GM12878 (cell line): Measurements from ENCODE around the gene COPE. TPM values are rescaled to one million over a fixed set of nuclear protein-coding genes. Genes with fewer than 3 reads are reported as not detected.

Experiments used
- ATAC-seq: fragments of 200-7000 bp; cut with Tn5 transposase; 3 replicates; pipeline ENCODE4 v1.9.1; 2020; ENCODE audit warnings: mild to moderate bottlenecking, moderate library complexity
- BruUV-seq: library from RNA; stranded (reverse); fragments of 400-500 nt; replicated peaks from 2 replicates; lab custom pipeline; 2021; lab: Mats Ljungman, UMichigan
- CTCF ChIA-PET: fragments of 300-600 bp; sonication (Branson Sonifier 250); formaldehyde crosslinking; extraction: SDS; loops from one replicate; lab custom pipeline; 2021; ENCODE audit warnings: inconsistent platforms; lab: Yijun Ruan, JAX
- POLR2A ChIA-PET: fragments of 350-600 bp; formaldehyde crosslinking; extraction: SDS; loops from one replicate; lab custom pipeline; 2021; ENCODE audit warnings: inconsistent platforms; lab: Charles Lee
- RAD21 ChIA-PET: fragments of 300-600 bp; sonication (Branson Sonifier 250); formaldehyde crosslinking; loops from one replicate; lab custom pipeline; 2023; ENCODE audit warnings: antibody characterized with exemption; ENCODE audit not compliant: unreplicated experiment; lab: Charles Lee
- SMC1A ChIA-PET: fragments of 300-600 bp; sonication (Branson Sonifier 250); formaldehyde crosslinking; loops from one replicate; lab custom pipeline; 2023; ENCODE audit not compliant: unreplicated experiment, uncharacterized antibody; lab: Charles Lee
- DNase-seq: peaks from one replicate; pipeline ENCODE4 v3.0.0-alpha.2; 2011; ENCODE audit warnings: low read depth, low spot score
- FAIRE-seq: peaks from 3 replicates; lab custom pipeline; 2011; peaks lifted over from hg19 to GRCh38; lab: Jason Lieb, UNC
- H2AFZ ChIP-seq: 2 replicates; pipeline ENCODE4 v1.6.0; 2011; ENCODE audit warnings: low read depth, low read length, control low read depth; ENCODE audit not compliant: control insufficient read depth
- H3K27ac ChIP-seq: 2 replicates; pipeline ENCODE4 v1.5.1; 2011; ENCODE audit warnings: control low read depth; ENCODE audit not compliant: control insufficient read depth, insufficient read depth
- H3K27me3 ChIP-seq, 2 experiments: replicated peaks in 1 of 2; 2 replicates each; pipeline versions ENCODE4 v1.6.0 to v1.6.1; 2011; ENCODE audit warnings: low read length in 1 of 2; ENCODE audit not compliant: control insufficient read depth in 2 of 2, insufficient read depth in 2 of 2
- H3K36me3 ChIP-seq, 2 experiments: 2 replicates each; pipeline ENCODE4 v1.5.1; 2011; ENCODE audit warnings: low read length in 1 of 2; ENCODE audit not compliant: control insufficient read depth in 2 of 2, insufficient read depth in 2 of 2
- H3K4me1 ChIP-seq: 2 replicates; pipeline ENCODE4 v1.6.1; 2011; ENCODE audit warnings: mild to moderate bottlenecking, low read length, moderate library complexity, mixed read lengths; ENCODE audit not compliant: control insufficient read depth, insufficient read depth
- H3K4me2 ChIP-seq: 2 replicates; pipeline ENCODE4 v1.6.0; 2011; ENCODE audit warnings: control low read depth; ENCODE audit not compliant: control insufficient read depth, insufficient read depth
- H3K4me3 ChIP-seq: fragments of 200-600 bp; sonication (generic); 2 replicates; pipeline ENCODE4 v1.5.1; 2016
- H3K79me2 ChIP-seq: 2 replicates; pipeline ENCODE4 v1.6.0; 2011; ENCODE audit warnings: low read length; ENCODE audit not compliant: control insufficient read depth, insufficient read depth
- H3K9ac ChIP-seq: 2 replicates; pipeline ENCODE4 v1.8.0; 2011; ENCODE audit warnings: low read length, control low read depth, mixed read lengths; ENCODE audit not compliant: control insufficient read depth, insufficient read depth
- H3K9me3 ChIP-seq: replicated peaks from 3 replicates; pipeline ENCODE4 v1.5.1; 2011; ENCODE audit warnings: mild to moderate bottlenecking, low read length; ENCODE audit not compliant: control insufficient read depth, insufficient read depth
- H4K20me1 ChIP-seq: 2 replicates; pipeline ENCODE4 v1.6.0; 2011; ENCODE audit not compliant: control insufficient read depth, insufficient read depth
- BCL11A ChIP-seq: IDR thresholded peaks from 2 replicates; pipeline ENCODE4 v1.6.1; 2011; ENCODE audit warnings: low read depth, low read length
- FOXK2 ChIP-seq: fragments of 450-650 bp; IDR thresholded peaks from 2 replicates; pipeline ENCODE4 v1.6.1; 2017; ENCODE audit warnings: mild to moderate bottlenecking, moderate library complexity
- JUNB ChIP-seq: IDR thresholded peaks from 2 replicates; pipeline ENCODE4 v1.6.1; 2016; ENCODE audit warnings: antibody characterized with exemption, mild to moderate bottlenecking
- LARP7 ChIP-seq: fragments of 450-650 bp; IDR thresholded peaks from 2 replicates; pipeline ENCODE4 v1.6.1; 2017; ENCODE audit warnings: mild to moderate bottlenecking
- MTA3 ChIP-seq: IDR thresholded peaks from 2 replicates; pipeline ENCODE4 v1.6.1; 2012; ENCODE audit warnings: low read length, inconsistent platforms, borderline replicate concordance
- PAX5 ChIP-seq: IDR thresholded peaks from 2 replicates; pipeline ENCODE4 v1.6.1; 2011; ENCODE audit warnings: low read depth, low read length, borderline replicate concordance
- RAD21 ChIP-seq: IDR thresholded peaks from 2 replicates; pipeline ENCODE4 v1.6.1; 2011; ENCODE audit warnings: mild to moderate bottlenecking, low read depth, low read length, moderate library complexity; ENCODE audit not compliant: insufficient read depth
- SIN3A ChIP-seq: IDR thresholded peaks from 2 replicates; pipeline ENCODE4 v1.6.1; 2012; ENCODE audit warnings: low read depth, low read length, improper control_type of control experiment
- TBL1XR1 ChIP-seq: IDR thresholded peaks from 2 replicates; pipeline ENCODE4 v1.6.1; 2012; ENCODE audit warnings: low read depth, low read length, improper control_type of control experiment
- ZNF217 ChIP-seq: fragments of 450-650 bp; IDR thresholded peaks from 2 replicates; pipeline ENCODE4 v1.6.1; 2017; ENCODE audit warnings: antibody characterized with exemption, mild to moderate bottlenecking
- ZNF384 ChIP-seq: IDR thresholded peaks from 2 replicates; pipeline ENCODE4 v1.6.1; 2012; ENCODE audit warnings: low read depth, mild to moderate bottlenecking, low read length, improper control_type of control experiment, borderline replicate concordance
- WGBS: methylation state at CpG from one replicate; pipeline ENCODE4 v1.1.6; 2016; ENCODE audit warnings: low lambda C conversion rate; ENCODE audit not compliant: insufficient replicate concordance, insufficient coverage; ENCODE audit errors: missing lambda C conversion rate; 5-methylcytosine and 5-hydroxymethylcytosine counted together
- in situ Hi-C: fragments of 300-500 bp; cut with MboI; formaldehyde crosslinking; loops from 9 replicates; pipeline ENCODE4 v1.14.3; 2018; ENCODE audit warnings: mixed read lengths
- intact Hi-C: fragments of 100-400 bp; cut with micrococcal nuclease; formaldehyde crosslinking; loops from one replicate; pipeline ENCODE4 v1.14.2; 2022; ENCODE audit not compliant: unreplicated experiment
- polyA plus RNA-seq, 11 experiments: library from polyadenylated mRNA; depleted of rRNA in 4 of 11; unstranded in 6 of 11; stranded (reverse) in 5 of 11; fragments of >200 nt; fragmentation: Nextera tagmentation in 4 of 11; fragmentation: Illumina TruSeq in 1 of 11; extraction: Ambion mirVana in 4 of 11; extraction: Trizol in 1 of 11; gene quantifications; 1 replicate in 1 of 11; 2 replicates in 10 of 11; pipeline versions ENCODE4 v1.2.1 to v1.2.3, GENCODE V29; 2011 to 2016; ENCODE audit warnings: inconsistent platforms in 2 of 11, missing spikeins in 2 of 11, low read depth in 1 of 11
- total RNA-seq, 4 experiments: library from RNA; depleted of rRNA in 3 of 4; stranded (reverse); fragments of >200 nt in 3 of 4; fragmentation: Illumina TruSeq in 1 of 4; extraction: Trizol in 1 of 4; gene quantifications; 2 replicates each; pipeline versions ENCODE4 v1.2.1 to v1.2.3, GENCODE V29; 2013 to 2021
- TF ChIP-seq, protein P1 (sequence below): IDR thresholded peaks from 2 replicates; pipeline ENCODE4 v1.6.1; 2012; ENCODE audit warnings: low read depth, low read length, improper control_type of control experiment
- TF ChIP-seq, protein P2 (sequence below): fragments of 450-650 bp; conservative IDR thresholded peaks from 2 replicates; pipeline ENCODE4 v1.6.1; 2017; ENCODE audit warnings: mild to moderate bottlenecking, moderate library complexity

COPE gene
- total and polyA plus RNA-seq, 10 of the 15 experiments (the other 5 are each of a cell fraction or from before 2014, with no cell fraction given), result 3.5 to 464 (median 222) TPM

DNA sequence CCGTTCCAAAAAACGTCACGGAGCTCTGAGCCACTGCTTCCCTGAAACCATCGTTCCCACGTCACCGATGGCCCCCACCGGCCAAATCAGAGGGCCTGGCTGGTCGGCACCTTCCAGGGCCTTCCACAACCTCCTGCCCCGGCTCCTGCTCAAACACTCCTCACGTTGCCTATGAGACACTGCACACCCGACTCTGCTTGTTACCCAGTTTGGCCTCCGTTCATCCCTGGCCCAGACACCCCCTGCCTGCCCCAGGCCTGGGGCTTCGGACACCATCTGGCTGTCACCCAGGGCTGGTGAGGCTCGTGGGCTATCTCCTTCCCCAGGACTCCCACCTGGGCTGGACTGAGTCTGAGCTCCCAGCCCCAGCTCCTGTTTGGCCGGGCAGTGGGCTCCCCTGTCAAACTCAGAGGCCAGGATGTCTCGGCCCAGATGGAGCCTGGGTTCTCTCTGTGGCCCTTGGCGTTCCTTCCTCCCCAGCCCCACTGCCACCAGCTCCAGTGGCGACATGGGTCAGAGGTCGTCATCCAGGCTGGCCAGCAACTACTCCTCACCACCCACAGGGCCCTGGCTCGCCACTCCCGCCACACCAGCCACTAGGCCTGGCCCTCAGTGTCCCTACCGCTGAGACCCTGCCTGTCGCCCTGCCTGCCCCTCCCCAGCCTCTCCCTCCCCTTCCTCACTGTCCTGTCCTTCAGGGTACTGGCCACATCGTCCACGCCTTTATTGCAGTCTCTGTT, 41.0 kb downstream of the COPE start:
- no peak for TF ChIP-seq JUNB
- no peak for TF ChIP-seq BCL11A
- TF ChIP-seq ZNF217, result no peak
- no peak for TF ChIP-seq SIN3A
- no peak for TF ChIP-seq ZNF384
- no peak overlapping the region for H3K4me3 ChIP-seq
- FAIRE-seq (no peak), DNase-seq (no peak), ATAC-seq (no peak)
- WGBS, result 72% methylated on average over 23 of the region's 25 CpGs
- intact Hi-C loops (no loop called here), in situ Hi-C loops (no loop called here)
- no peaks in the 10 kb centered on the region for H3K4me1 ChIP-seq
- H3K79me2 ChIP-seq, result no peaks in the 10 kb centered on the region
- H2AFZ ChIP-seq, result no peak overlapping the region
- H3K27ac ChIP-seq, result no peak overlapping the region
- SMC1A ChIA-PET, result interaction anchor here (1.6 kb wide), 1 partner anchor 11 kb away, joined by 3 read pairs; no protein-coding TSS in a partner anchor
- BruUV-seq, result no TSS peak
- no peak overlapping the region for H3K4me2 ChIP-seq
- no peaks in the 10 kb centered on the region for H3K27me3 ChIP-seq
- POLR2A ChIA-PET, result no interaction called here
- H3K36me3 ChIP-seq, result no peaks in the 10 kb centered on the region
- H3K9ac ChIP-seq, result no peak overlapping the region
- RAD21 ChIA-PET, result no interaction called here
- CTCF ChIA-PET, result no interaction called here
- no peaks in the 10 kb centered on the region for H3K9me3 ChIP-seq
- no peaks in the 10 kb centered on the region for H4K20me1 ChIP-seq

GRCh38 chr19:18876865-18877264, 42.3 kb downstream of the COPE start:
- in situ Hi-C loops, result no loop called here
- H3K9ac ChIP-seq, result no peak overlapping the region
- no peaks in the 10 kb centered on the region for H3K36me3 ChIP-seq
- POLR2A ChIA-PET, result no interaction called here
- no peaks in the 10 kb centered on the region for H3K9me3 ChIP-seq
- DNase-seq (no peak), FAIRE-seq (no peak), ATAC-seq (no peak)
- no peaks in the 10 kb centered on the region for H3K79me2 ChIP-seq
- 81% methylated on average over 7 of the region's 7 CpGs for WGBS
- H3K27me3 ChIP-seq, result no peaks in the 10 kb centered on the region
- TF ChIP-seq TBL1XR1 (no peak), LARP7 (no peak), PAX5 (no peak), MTA3 (no peak), RAD21 (no peak), ZNF217 (no peak), FOXK2 (no peak)
- TF ChIP-seq, protein P1, sequence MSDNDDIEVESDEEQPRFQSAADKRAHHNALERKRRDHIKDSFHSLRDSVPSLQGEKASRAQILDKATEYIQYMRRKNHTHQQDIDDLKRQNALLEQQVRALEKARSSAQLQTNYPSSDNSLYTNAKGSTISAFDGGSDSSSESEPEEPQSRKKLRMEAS, result no peak
- TF ChIP-seq, protein P2, sequence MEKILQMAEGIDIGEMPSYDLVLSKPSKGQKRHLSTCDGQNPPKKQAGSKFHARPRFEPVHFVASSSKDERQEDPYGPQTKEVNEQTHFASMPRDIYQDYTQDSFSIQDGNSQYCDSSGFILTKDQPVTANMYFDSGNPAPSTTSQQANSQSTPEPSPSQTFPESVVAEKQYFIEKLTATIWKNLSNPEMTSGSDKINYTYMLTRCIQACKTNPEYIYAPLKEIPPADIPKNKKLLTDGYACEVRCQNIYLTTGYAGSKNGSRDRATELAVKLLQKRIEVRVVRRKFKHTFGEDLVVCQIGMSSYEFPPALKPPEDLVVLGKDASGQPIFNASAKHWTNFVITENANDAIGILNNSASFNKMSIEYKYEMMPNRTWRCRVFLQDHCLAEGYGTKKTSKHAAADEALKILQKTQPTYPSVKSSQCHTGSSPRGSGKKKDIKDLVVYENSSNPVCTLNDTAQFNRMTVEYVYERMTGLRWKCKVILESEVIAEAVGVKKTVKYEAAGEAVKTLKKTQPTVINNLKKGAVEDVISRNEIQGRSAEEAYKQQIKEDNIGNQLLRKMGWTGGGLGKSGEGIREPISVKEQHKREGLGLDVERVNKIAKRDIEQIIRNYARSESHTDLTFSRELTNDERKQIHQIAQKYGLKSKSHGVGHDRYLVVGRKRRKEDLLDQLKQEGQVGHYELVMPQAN, result no peak
- TF ChIP-seq, all 136 proteins: peak for 0
- ChIA-PET CTCF (interaction anchor here (1.1 to 1.2 kb wide), 2 partner anchors 30 to 110 kb away, joined by 3 read pairs; no protein-coding TSS in a partner anchor), RAD21 (interaction anchor here (1.4 kb wide), 1 partner anchor 10 kb away, joined by 3 read pairs; no protein-coding TSS in a partner anchor), SMC1A (interaction anchor here (1.6 kb wide), 1 partner anchor 13 kb away, joined by 3 read pairs; no protein-coding TSS in a partner anchor)
- no peaks in the 10 kb centered on the region for H4K20me1 ChIP-seq
- no peaks in the 10 kb centered on the region for H3K4me1 ChIP-seq
- H2AFZ ChIP-seq, result no peak overlapping the region
- intact Hi-C loops, result no loop called here
- no peak overlapping the region for H3K27ac ChIP-seq
- H3K4me3 ChIP-seq, result no peak overlapping the region
- no peak overlapping the region for H3K4me2 ChIP-seq
- BruUV-seq, result no TSS peak
